Common myeloid progenitor, CD34-positive (primary cell): Measurements from ENCODE around the gene ALG1L2.
"Not testable (repeated sequence)": the region's sequence is repeated elsewhere in the genome, so short reads cannot be mapped to it uniquely, and the experiment has no call there.

ENCODE experiments used
- CTCF ChIA-PET: fragments of 350-600 bp; sonication (Branson Sonifier 250); formaldehyde crosslinking; loops from one replicate; lab custom pipeline; 2021; ENCODE audit warnings: antibody characterized with exemption; lab: Charles Lee
- POLR2A ChIA-PET: fragments of 350-600 bp; sonication (Branson Sonifier 250); formaldehyde crosslinking; loops from one replicate; lab custom pipeline; 2021; ENCODE audit warnings: antibody characterized with exemption; lab: Charles Lee
- DNase-seq, 3 donors: peaks; one replicate each; pipeline versions ENCODE4 v3.0.0 to v3.0.0-alpha.2; 2013
- H3K27ac ChIP-seq, 2 experiments: 1 replicate in 1 of 2; 2 replicates in 1 of 2; pipeline ENCODE4 v1.7.0; 2013; ENCODE audit warnings: inconsistent platforms in 2 of 2, low read length in 2 of 2, mild to moderate bottlenecking in 2 of 2, low read depth in 1 of 2, moderate library complexity in 1 of 2; ENCODE audit not compliant: severe bottlenecking in 2 of 2, insufficient read depth in 1 of 2, poor library complexity in 1 of 2
- H3K27me3 ChIP-seq, 5 experiments: replicated peaks in 2 of 5; 1 replicate in 3 of 5; 2 replicates in 2 of 5; pipeline versions ENCODE4 v1.6.1 to v1.7.0; 2013; ENCODE audit warnings: low read length in 4 of 5, mild to moderate bottlenecking in 2 of 5, moderate library complexity in 2 of 5, inconsistent platforms in 1 of 5; ENCODE audit not compliant: insufficient read depth in 5 of 5, control insufficient read depth in 4 of 5
- H3K36me3 ChIP-seq, 4 experiments: 1 replicate in 2 of 4; 2 replicates in 2 of 4; pipeline versions ENCODE4 v1.6.1 to v1.7.0; 2013; ENCODE audit warnings: low read length in 3 of 4, control low read depth in 1 of 4, mild to moderate bottlenecking in 1 of 4; ENCODE audit not compliant: control insufficient read depth in 4 of 4, insufficient read depth in 4 of 4
- H3K4me1 ChIP-seq, 4 experiments: 1 replicate in 3 of 4; 2 replicates in 1 of 4; pipeline versions ENCODE4 v1.6.1 to v1.7.1; 2013; ENCODE audit warnings: low read length in 3 of 4, mild to moderate bottlenecking in 3 of 4, control low read depth in 1 of 4, inconsistent platforms in 1 of 4, moderate library complexity in 1 of 4; ENCODE audit not compliant: control insufficient read depth in 4 of 4, insufficient read depth in 4 of 4; ENCODE audit errors: control extremely low read depth in 1 of 4
- H3K4me3 ChIP-seq, 7 experiments: 1 replicate in 4 of 7; 2 replicates in 3 of 7; pipeline versions ENCODE4 v1.5.1 to v1.7.0; 2013; ENCODE audit warnings: mild to moderate bottlenecking in 7 of 7, low read length in 6 of 7, moderate library complexity in 6 of 7, inconsistent platforms in 2 of 7, low read depth in 2 of 7, control low read depth in 1 of 7; ENCODE audit not compliant: insufficient read depth in 4 of 7, control insufficient read depth in 1 of 7; ENCODE audit errors: extremely low read depth in 1 of 7
- H3K9me3 ChIP-seq, 5 experiments: 1 replicate in 4 of 5; 2 replicates in 1 of 5; pipeline versions ENCODE4 v1.6.1 to v1.7.1; 2013; ENCODE audit warnings: low read length in 4 of 5, mild to moderate bottlenecking in 2 of 5, inconsistent platforms in 1 of 5, low read depth in 1 of 5, moderate library complexity in 1 of 5; ENCODE audit not compliant: control insufficient read depth in 4 of 5, insufficient read depth in 2 of 5; ENCODE audit errors: control extremely low read depth in 1 of 5
- WGBS: methylation state at CpG from one replicate; pipeline ENCODE4 v1.1.5; 2013; ENCODE audit not compliant: insufficient coverage; 5-methylcytosine and 5-hydroxymethylcytosine counted together

Gene ALG1L2

GRCh38 chr3:130091958-130092357, 10.3 kb downstream of the ALG1L2 start:
- WGBS, result 98% methylated on average over 8 of the region's 14 CpGs

GRCh38 chr3:130093741-130094391, 12.2 kb downstream of the ALG1L2 start:
- DNase-seq, result peak; percentile 59 to 83 (median 80)
- WGBS, result 2% methylated on average over 12 of the region's 16 CpGs
- Histone ChIP-seq H3K4me1 (peaks cover 0 to 41% (median 26%) of the 10 kb centered on the region in 4 experiments), H3K27me3 (no peaks in the 10 kb centered on the region), H3K4me3 (peak overlapping the region in 6 of 7 experiments; percentile 38 to 68 (median 51)), H3K27ac (no peak overlapping the region), H3K9me3 (no peaks in the 10 kb centered on the region), H3K36me3 (no peaks in the 10 kb centered on the region)
- ChIA-PET CTCF (interaction anchor here (1.0 to 10.6 kb wide), 7 partner anchors 9 to 152 kb away, joined by 3 to 104 read pairs (median 5); partner anchors contain the start of genes ALG1L2 and TRH), POLR2A (interaction anchor here (0.5 to 1.4 kb wide), 3 partner anchors 12 to 222 kb away, joined by 3 to 4 read pairs (median 3); partner anchors contain the start of gene ALG1L2)

More at GRCh38 chr3:130091958-130092357, 10.3 kb downstream of the ALG1L2 start:
- no peak overlapping the region for H3K27ac ChIP-seq
- H3K4me1 ChIP-seq, result peaks cover 0 to 33% (median 27%) of the 10 kb centered on the region in 4 experiments
- H3K36me3 ChIP-seq, result no peaks in the 10 kb centered on the region
- peaks cover 0 to 5% (median 0%) of the 10 kb centered on the region in 5 experiments for H3K9me3 ChIP-seq
- no peaks in the 10 kb centered on the region for H3K27me3 ChIP-seq
- DNase-seq, result no peak
- ChIA-PET CTCF (interaction anchor here (4.7 to 10.6 kb wide), 2 partner anchors 11 to 150 kb away, joined by 14 to 104 read pairs; partner anchors contain the start of gene ALG1L2), POLR2A (no interaction called here)
- no peak overlapping the region for H3K4me3 ChIP-seq

GRCh38 chr3:130094491-130094941, 12.9 kb downstream of the ALG1L2 start:
- WGBS, result 8% methylated on average over 4 of the region's 11 CpGs
- ChIA-PET POLR2A (interaction anchor here (1.4 kb wide), 1 partner anchor 13 kb away, joined by 3 read pairs; the partner anchor contains the start of gene ALG1L2), CTCF (interaction anchor here (1.8 to 10.6 kb wide), 3 partner anchors 11 to 153 kb away, joined by 4 to 104 read pairs (median 14); partner anchors contain the start of gene ALG1L2)
- H3K36me3 ChIP-seq, H3K27me3 ChIP-seq, H3K27ac ChIP-seq, H3K9me3 ChIP-seq: not testable (repeated sequence)
- DNase-seq, result peak; percentile 32 to 77 (median 62)
- Histone ChIP-seq H3K4me3 (peak overlapping the region in 6 of 7 experiments; percentile 38 to 68 (median 51)), H3K4me1 (peaks cover 0 to 41% (median 26%) of the 10 kb centered on the region in 4 experiments)

- H3K36me3 ChIP-seq, H3K27me3 ChIP-seq, POLR2A ChIA-PET, H3K27ac ChIP-seq, H3K9me3 ChIP-seq: not testable (repeated sequence)
- 60% methylated on average over 4 of the region's 11 CpGs for WGBS
- peak overlapping the region in 2 of 7 experiments; percentile 28 to 30 for H3K4me3 ChIP-seq
- peak in 1 of 3 donors; percentile 19 for DNase-seq
- H3K4me1 ChIP-seq, result peaks cover 0 to 41% (median 26%) of the 10 kb centered on the region in 4 experiments
- CTCF ChIA-PET, result interaction anchor here (10.6 kb wide), 1 partner anchor 154 kb away, joined by 104 read pairs; no protein-coding TSS in a partner anchor
Observed at GRCh38 chr3:130095858-130096257, 14.2 kb downstream of the ALG1L2 start.

GRCh38 chr3:130097096-130097495, 15.5 kb downstream of the ALG1L2 start:
- not testable (repeated sequence) for H3K27me3 ChIP-seq, H3K4me3 ChIP-seq, DNase-seq, H3K27ac ChIP-seq, H3K36me3 ChIP-seq, H3K9me3 ChIP-seq
- CTCF ChIA-PET, result interaction anchor here (0.9 to 10.6 kb wide), 4 partner anchors 9 to 155 kb away, joined by 3 to 104 read pairs (median 3); no protein-coding TSS in a partner anchor
- H3K4me1 ChIP-seq, result peaks cover 0 to 41% (median 26%) of the 10 kb centered on the region in 4 experiments
- POLR2A ChIA-PET, result interaction anchor here (0.5 kb wide), 1 partner anchor 55 kb away, joined by 3 read pairs; no protein-coding TSS in a partner anchor
- WGBS, result 94% methylated on average over 8 of the region's 8 CpGs

- not testable (repeated sequence) for H3K36me3 ChIP-seq, H3K27me3 ChIP-seq, H3K27ac ChIP-seq, DNase-seq, H3K9me3 ChIP-seq, H3K4me3 ChIP-seq
- CTCF ChIA-PET, result interaction anchor here (0.9 to 10.6 kb wide), 9 partner anchors 8 to 156 kb away, joined by 3 to 104 read pairs (median 3); no protein-coding TSS in a partner anchor
- WGBS, result 52% methylated on average over 6 of the region's 16 CpGs
- H3K4me1 ChIP-seq, result peaks cover 0 to 41% (median 26%) of the 10 kb centered on the region in 4 experiments
- POLR2A ChIA-PET, result interaction anchor here (0.9 kb wide), 1 partner anchor 156 kb away, joined by 6 read pairs; no protein-coding TSS in a partner anchor
Observed at GRCh38 chr3:130097690-130098638, 16.3 kb downstream of the ALG1L2 start.
